ENCODE data around the gene ILKAP. TPM values are rescaled to one million over a fixed set of nuclear protein-coding genes. Genes with fewer than 3 reads are reported as not detected.

Gene ILKAP
- total RNA-seq, 2 experiments from 2014 or later, result 55.3 to 56.6 TPM

GRCh38 chr2:238158509-238159070 lies 44.9 kb downstream of the ILKAP start, which contains the start of gene ERFE:
ERFE (plus strand) TSS chr2:238158970; CDS start chr2:238159008, 38 bp downstream.
- ChIA-PET POLR2A (no interaction called here), CTCF (no interaction called here)

GRCh38 chr2:238158018-238158508 lies 45.4 kb downstream of the ILKAP start:
- POLR2A ChIA-PET, result no interaction called here
- CTCF ChIA-PET, result no interaction called here

GRCh38 chr2:238157506-238158017 lies 45.9 kb downstream of the ILKAP start:
- ChIA-PET CTCF (no interaction called here), POLR2A (no interaction called here)

DNA sequence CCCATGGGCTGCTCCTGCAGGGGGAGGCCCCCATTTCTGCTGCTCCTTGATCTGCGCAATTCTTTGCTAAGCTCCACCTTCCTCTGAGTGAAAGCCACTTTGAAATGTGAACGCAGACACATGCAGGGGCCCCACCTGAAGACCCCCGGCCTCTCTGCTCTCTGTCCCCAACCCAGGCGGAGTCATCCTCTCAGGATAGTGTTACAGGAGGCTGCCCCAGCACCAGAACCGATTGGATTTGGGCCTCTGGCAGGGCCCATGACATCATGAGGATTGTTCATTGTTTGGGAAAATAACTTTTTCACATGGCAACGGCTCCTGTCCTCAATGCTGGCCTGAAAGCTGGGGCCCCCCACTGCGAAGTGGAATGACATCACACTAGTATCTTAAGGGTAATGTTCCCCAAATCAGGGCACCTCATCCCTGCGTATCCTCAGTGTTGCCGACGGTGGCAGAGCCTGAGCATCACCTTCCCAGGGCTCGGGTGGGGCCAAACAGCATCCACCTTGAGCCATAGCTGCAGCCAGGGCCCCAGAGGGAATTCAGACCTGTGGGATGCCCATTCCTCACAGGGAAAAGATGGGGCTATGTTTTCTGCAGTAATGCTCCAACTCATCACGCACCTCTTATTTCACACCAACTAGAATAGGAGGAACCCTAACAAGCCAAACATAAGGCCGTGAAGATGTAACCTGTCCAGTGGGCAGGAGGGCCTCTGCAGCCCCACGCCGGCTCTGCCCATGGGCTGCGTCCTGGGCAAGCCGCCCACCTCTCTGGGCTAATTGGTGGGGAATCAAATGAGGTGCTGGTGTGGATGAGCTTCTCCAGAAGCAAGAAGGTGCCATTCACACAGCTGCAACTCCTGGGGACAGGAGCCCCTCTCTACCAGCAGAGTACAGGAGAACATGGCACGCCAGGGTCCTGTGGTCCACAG lies 47.5 kb downstream of the ILKAP start:
- CTCF ChIA-PET, result no interaction called here
- POLR2A ChIA-PET, result no interaction called here

DNA sequence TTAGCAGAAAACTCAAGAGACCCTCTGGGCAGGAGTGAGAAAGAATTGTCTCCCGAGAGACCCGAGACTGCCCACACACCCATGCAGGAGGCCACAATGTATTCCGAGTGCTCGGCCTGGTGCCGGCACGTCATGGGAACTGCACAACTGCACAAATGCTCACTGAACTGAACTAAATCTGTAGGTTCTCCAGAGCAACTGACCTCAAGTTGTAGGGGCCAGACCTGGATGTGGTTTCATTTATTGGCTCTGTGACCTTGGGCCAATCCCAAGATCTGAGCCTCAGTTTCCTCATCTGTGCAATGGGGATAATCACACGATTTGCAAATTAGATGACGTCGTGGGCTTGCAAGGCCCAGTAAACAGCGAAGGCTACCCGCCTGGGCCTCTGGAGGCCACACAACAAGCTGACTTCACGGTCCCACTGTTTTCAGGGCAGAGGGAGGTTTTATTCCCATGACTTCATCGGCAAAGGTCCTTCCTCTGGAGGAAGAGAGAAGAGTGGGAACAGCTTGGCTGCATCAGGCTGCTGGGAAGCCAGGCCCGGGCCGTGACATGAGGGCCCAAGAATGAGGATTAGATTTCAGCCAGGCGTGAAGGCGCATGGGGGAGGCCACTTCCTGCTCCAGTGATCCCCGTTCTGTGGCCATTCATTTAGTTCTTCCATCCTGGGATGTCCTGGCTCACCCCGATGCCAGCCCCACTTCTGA lies 48.3 kb downstream of the ILKAP start:
- ChIA-PET POLR2A (no interaction called here), CTCF (no interaction called here)

GRCh38 chr2:238154570-238154969 lies 48.9 kb downstream of the ILKAP start:
- CTCF ChIA-PET, result no interaction called here
- POLR2A ChIA-PET, result no interaction called here

DNA sequence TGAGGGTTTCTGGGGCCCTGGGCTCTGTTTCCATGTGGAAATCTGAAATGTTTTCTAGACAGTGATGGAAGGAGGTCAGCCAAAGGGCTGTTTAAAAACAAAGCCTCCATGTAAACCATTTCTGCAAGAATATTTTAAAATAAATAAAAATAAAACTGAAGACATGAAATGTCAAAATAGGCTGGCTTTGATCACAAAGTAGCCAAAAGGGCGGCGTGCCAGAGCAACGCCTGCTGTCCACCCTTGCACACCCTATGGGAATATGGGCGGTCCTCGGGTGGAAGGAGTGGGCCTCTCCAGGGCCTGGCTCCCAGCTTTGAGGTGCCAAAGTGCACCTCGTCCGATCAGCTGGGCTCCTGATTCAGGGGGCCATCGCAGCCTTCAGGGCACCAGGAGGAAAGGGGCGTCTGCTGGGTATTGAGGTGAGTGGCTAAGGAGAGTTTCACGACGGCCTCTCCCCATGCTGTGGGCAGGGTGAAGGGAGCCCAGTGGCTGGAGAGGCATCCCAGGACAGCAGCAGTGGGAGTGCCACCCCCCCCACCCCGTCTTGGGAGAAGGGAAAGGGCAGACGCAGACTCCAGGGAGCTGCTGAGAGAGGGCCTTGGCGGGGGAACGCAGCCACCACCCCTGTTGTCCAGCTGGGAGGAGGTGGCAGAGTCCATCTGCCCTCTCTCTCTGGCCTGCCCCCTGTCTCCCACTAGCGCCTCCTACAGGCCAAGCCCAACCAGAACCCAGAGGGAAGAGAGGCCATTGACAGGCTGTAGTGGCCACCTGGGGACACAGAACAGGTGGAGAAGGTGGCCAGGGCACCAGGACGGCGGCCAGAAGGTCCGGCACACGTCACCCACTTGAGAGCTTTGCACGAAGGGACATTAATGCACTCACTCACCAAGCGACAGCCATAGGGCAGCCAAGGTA lies 50.5 kb downstream of the ILKAP start:
- ChIA-PET POLR2A (no interaction called here), CTCF (no interaction called here)

DNA sequence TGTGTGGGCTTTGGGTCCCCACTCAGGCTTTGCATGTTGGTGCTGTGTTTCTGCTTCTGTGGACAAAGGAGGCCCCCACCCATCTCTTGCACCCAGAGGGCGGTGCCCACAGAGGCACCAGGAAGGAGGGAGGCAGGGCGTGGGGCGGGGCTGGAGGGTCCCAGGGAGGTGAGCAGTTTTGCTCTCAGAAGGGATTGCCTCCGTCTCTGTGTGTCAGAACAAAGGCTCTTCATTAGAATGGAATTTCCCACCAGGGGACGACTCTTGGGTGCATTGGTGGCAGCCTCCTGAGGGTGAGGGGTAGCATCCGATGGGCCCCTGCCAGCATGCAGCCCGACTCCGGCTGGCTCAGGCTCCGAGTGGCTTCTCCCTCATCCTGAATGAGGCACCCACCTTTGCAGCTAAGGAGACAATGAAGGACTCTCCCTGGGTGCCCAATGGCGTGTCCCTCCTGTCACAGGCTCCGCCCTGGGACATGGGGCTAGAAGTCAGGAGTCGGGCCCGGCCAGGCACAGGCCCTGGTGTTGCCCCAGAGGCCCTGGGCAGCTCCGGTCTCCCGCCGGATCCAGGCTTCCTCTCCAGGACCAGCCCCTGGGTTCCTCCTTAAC lies 51.8 kb downstream of the ILKAP start:
- CTCF ChIA-PET, result interaction anchor here (0.6 kb wide), 1 partner anchor 684 kb away, joined by 3 read pairs; no protein-coding TSS in a partner anchor
- POLR2A ChIA-PET, result interaction anchor here (0.6 kb wide), 1 partner anchor 170 kb away, joined by 11 read pairs; no protein-coding TSS in a partner anchor

DNA sequence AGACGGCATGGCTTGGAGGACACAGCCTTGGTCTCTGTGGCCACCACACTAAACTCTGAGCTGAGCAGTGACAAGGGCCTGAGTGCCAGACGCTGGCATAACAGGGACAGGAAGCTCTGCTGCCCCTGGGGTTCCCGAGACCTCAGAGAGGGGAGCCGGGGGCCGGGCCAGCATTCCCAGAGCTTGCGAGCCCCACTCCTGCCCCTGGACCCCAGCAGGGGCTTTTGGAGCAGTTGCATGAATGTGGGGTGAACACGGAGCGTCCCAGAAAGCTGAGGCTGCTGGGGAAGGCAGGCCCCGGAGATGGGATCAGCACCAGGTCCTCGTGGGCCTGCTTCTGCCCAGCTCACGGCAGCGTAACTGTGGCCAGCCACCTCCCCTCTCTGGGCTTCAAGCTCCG lies 52.3 kb downstream of the ILKAP start:
- ChIA-PET CTCF (no interaction called here), POLR2A (no interaction called here)

GRCh38 chr2:238150686-238151085 lies 52.8 kb downstream of the ILKAP start:
- POLR2A ChIA-PET, result no interaction called here
- CTCF ChIA-PET, result no interaction called here

DNA sequence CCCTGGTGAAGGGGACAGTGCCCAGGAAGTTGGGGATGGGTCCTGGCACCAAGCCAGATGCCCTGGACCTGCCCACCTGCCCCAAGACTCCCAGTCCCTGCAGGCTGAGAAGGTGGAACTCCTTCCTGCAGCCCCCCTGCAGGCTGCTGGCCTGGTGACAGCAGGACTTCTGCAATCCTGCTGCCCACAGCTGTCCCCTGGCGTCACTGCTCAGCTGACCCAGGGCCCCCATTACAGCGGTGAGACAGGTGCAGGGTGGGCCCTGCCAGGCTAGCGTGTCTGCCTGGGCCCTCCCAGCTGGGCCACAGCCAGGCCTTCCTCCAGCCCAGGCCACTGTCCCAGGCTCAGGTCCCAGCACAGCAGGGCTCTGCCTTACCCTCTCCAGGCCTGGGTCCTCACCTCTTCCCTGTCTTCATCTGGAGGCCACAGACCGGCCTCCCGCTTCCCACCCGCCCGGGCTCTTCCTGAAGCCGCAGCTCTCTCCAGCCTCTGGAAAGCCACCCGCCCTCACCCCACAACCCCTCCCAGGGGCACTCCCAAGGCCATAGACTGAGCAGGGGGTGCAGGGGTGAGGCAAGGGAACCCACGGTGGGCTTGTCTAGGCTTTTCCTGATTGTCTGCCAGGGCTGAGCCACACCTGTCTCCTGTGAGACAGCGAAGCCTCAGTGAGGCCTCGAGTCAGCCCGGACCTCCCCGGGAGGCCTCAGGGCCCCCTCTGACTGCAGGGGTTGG lies 53.5 kb downstream of the ILKAP start:
- CTCF ChIA-PET, result no interaction called here
- POLR2A ChIA-PET, result no interaction called here

GRCh38 chr2:238148981-238149380 lies 54.5 kb downstream of the ILKAP start:
- ChIA-PET CTCF (no interaction called here), POLR2A (no interaction called here)

DNA sequence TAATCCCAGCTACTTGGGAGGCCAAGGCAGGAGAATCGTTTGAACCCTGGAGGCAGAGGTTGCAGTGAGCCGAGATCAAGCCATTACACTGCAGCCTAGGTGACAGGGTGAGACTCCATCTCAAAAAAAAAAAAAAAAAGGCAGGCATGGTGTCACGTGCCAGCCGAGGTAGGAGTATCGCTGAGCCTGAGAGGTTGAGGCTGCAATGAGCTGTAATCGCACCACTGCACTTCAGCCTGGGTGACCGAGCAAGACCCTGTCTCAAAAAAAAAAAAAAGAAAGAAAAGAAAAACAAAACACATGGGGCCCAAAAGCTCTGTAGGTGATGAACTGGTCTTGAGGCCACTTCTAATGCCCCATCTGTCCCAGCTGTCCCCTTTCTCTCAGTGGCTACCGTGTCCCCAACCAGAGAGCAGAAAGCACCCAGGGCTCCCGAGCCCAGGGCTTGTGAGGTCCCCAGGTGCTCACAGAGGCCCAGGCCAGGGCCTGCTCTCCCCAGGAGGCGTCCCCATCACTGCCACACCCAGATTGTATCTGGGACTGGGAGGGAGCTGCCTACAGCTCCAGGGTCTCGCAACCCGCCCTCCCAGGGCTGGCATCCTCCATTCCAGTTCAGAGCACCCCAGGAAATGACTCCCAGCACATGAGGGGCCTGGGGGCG lies 56.5 kb downstream of the ILKAP start:
- ChIA-PET CTCF (interaction anchor here (0.7 kb wide), 1 partner anchor 556 kb away, joined by 4 read pairs; no protein-coding TSS in a partner anchor), POLR2A (no interaction called here)

DNA sequence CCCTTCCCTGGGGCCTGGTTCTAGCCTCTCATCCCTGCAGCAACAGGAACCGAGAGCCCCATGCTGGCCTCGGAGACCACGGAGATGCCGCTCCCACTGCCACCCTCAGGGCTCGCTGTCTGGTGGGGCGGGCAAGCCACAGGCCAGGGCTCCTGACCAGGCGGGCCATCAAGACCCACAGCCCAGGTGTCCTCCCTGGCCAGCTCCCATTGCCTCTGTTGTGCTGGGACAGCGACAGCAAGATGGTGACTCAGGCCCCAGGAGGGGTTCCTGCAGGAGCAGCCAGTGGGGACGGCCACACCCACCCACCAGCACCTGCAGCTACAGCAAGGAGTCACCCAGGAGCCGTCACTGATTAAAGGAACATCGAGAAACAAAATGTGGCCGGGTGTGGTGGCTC lies 57.6 kb downstream of the ILKAP start:
- CTCF ChIA-PET, result no interaction called here
- POLR2A ChIA-PET, result no interaction called here

DNA sequence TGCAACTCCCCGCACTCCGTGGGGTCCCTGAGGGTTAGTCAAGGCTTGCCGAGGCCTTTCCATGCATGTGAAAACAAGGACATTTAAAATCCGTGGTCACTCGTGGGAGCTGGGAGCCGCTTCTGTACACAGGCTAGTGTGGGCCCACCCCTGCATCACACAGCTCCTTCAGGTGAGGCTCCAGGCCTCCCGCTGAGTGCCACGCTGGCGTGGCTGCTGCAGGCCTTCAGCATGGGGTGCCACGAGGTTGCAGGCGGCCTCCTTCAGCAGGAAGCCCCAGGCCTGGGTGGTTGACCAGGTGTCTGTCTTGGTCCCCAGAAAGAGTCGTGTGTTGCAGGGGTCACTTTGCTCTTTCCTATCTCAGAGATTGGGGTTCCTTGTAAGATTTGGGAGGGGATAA lies 58.4 kb downstream of the ILKAP start:
- ChIA-PET CTCF (no interaction called here), POLR2A (no interaction called here)

DNA sequence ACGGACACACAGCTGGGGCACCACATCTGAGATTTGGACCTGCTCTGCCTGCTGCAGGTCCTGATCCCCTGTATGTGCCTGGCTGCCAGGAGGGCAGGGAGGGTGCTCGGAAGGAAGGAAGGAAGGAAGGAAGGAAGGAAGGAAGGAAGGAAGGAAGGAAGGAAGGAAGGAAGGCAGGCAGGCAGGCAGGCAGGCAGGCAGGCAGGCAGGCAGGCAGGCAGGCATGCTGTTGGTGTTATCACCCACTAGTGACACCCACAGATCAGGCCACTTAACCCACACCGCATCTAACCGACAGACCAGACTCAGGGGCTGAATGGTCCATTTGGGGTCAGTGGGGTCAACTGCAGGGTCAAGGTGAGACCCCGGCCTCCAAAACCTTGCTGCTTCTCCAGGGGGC lies 59.2 kb downstream of the ILKAP start:
- POLR2A ChIA-PET, result no interaction called here
- CTCF ChIA-PET, result no interaction called here

DNA sequence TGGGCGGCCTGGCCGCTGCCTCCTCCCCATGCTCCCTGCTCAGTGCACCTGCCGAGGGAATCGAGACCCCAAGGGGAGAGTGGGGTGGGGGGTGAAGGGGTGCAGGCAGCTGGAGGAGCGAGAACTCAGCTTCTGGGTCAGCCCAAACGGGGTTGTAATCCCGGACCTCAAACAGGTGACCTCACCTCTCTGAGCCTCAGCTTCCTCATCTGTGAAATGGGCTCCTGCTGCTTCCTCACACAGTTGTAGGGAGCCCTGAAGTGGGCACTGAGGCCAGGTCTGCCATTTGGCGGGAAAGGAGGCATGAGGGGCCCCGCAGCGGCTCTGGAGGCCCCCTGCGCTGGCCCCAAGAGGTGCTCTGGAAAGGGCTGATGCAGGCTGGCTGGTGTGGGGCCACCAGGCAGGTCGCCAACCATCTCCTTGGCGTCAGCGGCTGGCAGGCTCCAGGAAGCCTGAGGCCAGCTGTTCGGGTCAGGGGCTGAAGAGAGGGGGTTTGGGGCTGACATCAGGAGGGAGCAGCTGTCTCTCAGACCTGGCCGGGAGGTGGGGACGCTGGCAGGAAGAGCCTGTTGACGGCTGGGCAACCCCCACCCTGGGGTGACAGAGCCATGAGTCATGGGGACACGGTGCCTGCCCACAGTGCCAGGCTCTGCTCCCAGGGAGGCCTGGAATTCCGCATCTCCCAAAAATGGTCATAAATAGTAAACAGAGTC lies 60.1 kb downstream of the ILKAP start:
- ChIA-PET POLR2A (no interaction called here), CTCF (interaction anchor here (0.5 kb wide), 1 partner anchor 333 kb away, joined by 3 read pairs; no protein-coding TSS in a partner anchor)
